Heart left ventricle (tissue), 13 donors: ENCODE data around the gene IL10RB.

Source experiments
- POLR2A ChIP-seq, 2 donors: fragments of 450-650 bp; IDR thresholded peaks; one replicate each; pipeline ENCODE4 v1.6.1; 2017; ENCODE audit warnings: antibody characterized with exemption in 2 of 2, mild to moderate bottlenecking in 2 of 2, moderate library complexity in 2 of 2
- TF ChIP-seq, protein P1 (sequence below), 12 donors: fragments of 200-600 bp; sonication (generic) in 4 of 12; IDR thresholded peaks; one replicate each; pipeline versions ENCODE4 v1.5.0 to v1.8.0; 2018 to 2022; ENCODE audit warnings: antibody characterized with exemption in 12 of 12, mild to moderate bottlenecking in 5 of 12
- donor health status: ischemic (EF 13 %, LVEDD 7.1; RV severe dilation, severe dysfunction).
- donor health status: DM: no; HTN: yes; CAD: no.
- donor health status: DM: no; HTN: no; CAD: no.
- donor health status: ischemic (EF 25% LVEDD 6.9; RV normal size, moderate dysfunction).
- donor health status: ischemic (EF 25% LVEDD 5.7; RV mildly dilated, moderate dysfunction).
- donor health status: ischemic (EF 35%, LVEDD 5.7; RV mildly dilated, moderate dysfunction).
- donor health status: nonischemic (EF 11% LVEDD 7.7; RV severe dilation, severe dysfunction).
- donor health status: DM: yes; HTN: yes; CAD: no.
- donor health status: PGD.
- donor health status: ischemic (EF 29% LVEDD 5.4; RV normal size, mild dysfunction).
- donor health status: nonischemic (EF 23%, LVEDD 6.1; RV moderate dilation, normal function).

DNA sequence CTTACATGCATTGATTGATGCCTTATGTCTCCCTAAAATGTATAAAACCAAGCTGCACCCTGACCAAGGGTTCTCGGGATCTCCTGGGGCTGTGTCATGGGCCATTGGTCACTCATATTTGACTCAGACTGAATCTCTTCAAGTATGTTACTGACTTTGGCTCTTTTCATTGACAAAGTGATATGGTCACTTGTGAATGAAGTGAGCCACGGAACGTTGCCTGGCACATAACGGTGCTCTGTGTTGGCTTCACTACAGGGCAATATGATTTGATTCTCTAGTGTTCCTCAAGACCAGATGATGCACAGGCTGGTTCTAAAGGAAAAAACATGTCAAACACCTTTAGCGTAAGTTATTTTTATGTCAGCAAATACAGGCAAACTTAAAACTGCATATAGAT, 11.4 kb upstream of the IL10RB start:
- TF ChIP-seq, protein P1, sequence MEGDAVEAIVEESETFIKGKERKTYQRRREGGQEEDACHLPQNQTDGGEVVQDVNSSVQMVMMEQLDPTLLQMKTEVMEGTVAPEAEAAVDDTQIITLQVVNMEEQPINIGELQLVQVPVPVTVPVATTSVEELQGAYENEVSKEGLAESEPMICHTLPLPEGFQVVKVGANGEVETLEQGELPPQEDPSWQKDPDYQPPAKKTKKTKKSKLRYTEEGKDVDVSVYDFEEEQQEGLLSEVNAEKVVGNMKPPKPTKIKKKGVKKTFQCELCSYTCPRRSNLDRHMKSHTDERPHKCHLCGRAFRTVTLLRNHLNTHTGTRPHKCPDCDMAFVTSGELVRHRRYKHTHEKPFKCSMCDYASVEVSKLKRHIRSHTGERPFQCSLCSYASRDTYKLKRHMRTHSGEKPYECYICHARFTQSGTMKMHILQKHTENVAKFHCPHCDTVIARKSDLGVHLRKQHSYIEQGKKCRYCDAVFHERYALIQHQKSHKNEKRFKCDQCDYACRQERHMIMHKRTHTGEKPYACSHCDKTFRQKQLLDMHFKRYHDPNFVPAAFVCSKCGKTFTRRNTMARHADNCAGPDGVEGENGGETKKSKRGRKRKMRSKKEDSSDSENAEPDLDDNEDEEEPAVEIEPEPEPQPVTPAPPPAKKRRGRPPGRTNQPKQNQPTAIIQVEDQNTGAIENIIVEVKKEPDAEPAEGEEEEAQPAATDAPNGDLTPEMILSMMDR (IDR thresholded peaks at IDR 0.05), result no peak
- no peak for TF ChIP-seq POLR2A (IDR thresholded peaks at IDR 0.05)
